ENCODE results near the gene HHIPL1. TPM values are rescaled to one million over a fixed set of nuclear protein-coding genes. Genes with fewer than 3 reads are reported as not detected.
A peak's percentile ranks its signal among the peaks of the same experiment; 100 is the strongest.

The HHIPL1 gene
- total RNA-seq, 1 donor from 2014 or later = 1.1 TPM

GRCh38 chr14:99627510-99628381 lies 17.2 kb upstream of the HHIPL1 start:
- no peak for DNase-seq (ENCODE audit: low read depth)
- no peak for TF ChIP-seq CTCF (IDR thresholded peaks at IDR 0.05; ENCODE audit: insufficient read depth, low read length, poor library complexity, severe bottlenecking)
- no peak overlapping the region for H3K4me3 ChIP-seq (ENCODE audit: low read depth, low read length)
- no peaks in the 10 kb centered on the region for H3K27me3 ChIP-seq (ENCODE audit: control insufficient read depth, insufficient read depth, low read length)
- H3K36me3 ChIP-seq (ENCODE audit: control insufficient read depth, insufficient read depth, low read length) = no peaks in the 10 kb centered on the region

- H3K4me3 ChIP-seq (ENCODE audit: low read depth, low read length) = no peak overlapping the region
- peak; percentile 99 for TF ChIP-seq CTCF (IDR thresholded peaks at IDR 0.05; ENCODE audit: insufficient read depth, low read length, poor library complexity, severe bottlenecking)
- no peaks in the 10 kb centered on the region for H3K36me3 ChIP-seq (ENCODE audit: control insufficient read depth, insufficient read depth, low read length)
- DNase-seq (ENCODE audit: low read depth) = no peak
- no peaks in the 10 kb centered on the region for H3K27me3 ChIP-seq (ENCODE audit: control insufficient read depth, insufficient read depth, low read length)
Observed at GRCh38 chr14:99628887-99629618, 15.9 kb upstream of the HHIPL1 start.

- Histone ChIP-seq H3K27me3 (ENCODE audit: control insufficient read depth, insufficient read depth, low read length) (no peaks in the 10 kb centered on the region), H3K4me3 (ENCODE audit: low read depth, low read length) (no peak overlapping the region), H3K36me3 (ENCODE audit: control insufficient read depth, insufficient read depth, low read length) (no peaks in the 10 kb centered on the region)
- DNase-seq (ENCODE audit: low read depth) = no peak
- no peak for TF ChIP-seq CTCF (IDR thresholded peaks at IDR 0.05; ENCODE audit: insufficient read depth, low read length, poor library complexity, severe bottlenecking)
Observed at GRCh38 chr14:99630202-99630601, 14.7 kb upstream of the HHIPL1 start.

GRCh38 chr14:99632410-99633035 lies 12.4 kb upstream of the HHIPL1 start:
- H3K4me3 ChIP-seq (ENCODE audit: low read depth, low read length) = no peak overlapping the region
- no peaks in the 10 kb centered on the region for H3K27me3 ChIP-seq (ENCODE audit: control insufficient read depth, insufficient read depth, low read length)
- TF ChIP-seq CTCF (IDR thresholded peaks at IDR 0.05; ENCODE audit: insufficient read depth, low read length, poor library complexity, severe bottlenecking) = no peak
- no peaks in the 10 kb centered on the region for H3K36me3 ChIP-seq (ENCODE audit: control insufficient read depth, insufficient read depth, low read length)
- DNase-seq (ENCODE audit: low read depth) = no peak

GRCh38 chr14:99633141-99633540 lies 11.8 kb upstream of the HHIPL1 start:
- Histone ChIP-seq H3K27me3 (ENCODE audit: control insufficient read depth, insufficient read depth, low read length) (no peaks in the 10 kb centered on the region), H3K36me3 (ENCODE audit: control insufficient read depth, insufficient read depth, low read length) (no peaks in the 10 kb centered on the region), H3K4me3 (ENCODE audit: low read depth, low read length) (no peak overlapping the region)
- no peak for TF ChIP-seq CTCF (IDR thresholded peaks at IDR 0.05; ENCODE audit: insufficient read depth, low read length, poor library complexity, severe bottlenecking)
- DNase-seq (ENCODE audit: low read depth) = no peak

All from kidney epithelial cell (primary cell).